Sigmoid colon (tissue), 7 donors: ENCODE data around the gene SNX21. TPM values are rescaled to one million over a fixed set of nuclear protein-coding genes. Genes with fewer than 3 reads are reported as not detected.

ENCODE experiments used
- DNase-seq: peaks from one replicate; pipeline ENCODE4 v3.0.0-alpha.2; 2019
- H3K27ac ChIP-seq, 4 donors: fragments of 200-600 bp; sonication (generic); one replicate each; pipeline ENCODE4 v1.5.1; 2016 to 2019; ENCODE audit warnings: mild to moderate bottlenecking in 1 of 4
- H3K27me3 ChIP-seq, 3 donors: fragments of 200-600 bp; sonication (generic); one replicate each; pipeline ENCODE4 v1.5.1; 2019; ENCODE audit warnings: mild to moderate bottlenecking in 1 of 3
- H3K36me3 ChIP-seq, 4 donors: fragments of 200-600 bp; sonication (generic); one replicate each; pipeline ENCODE4 v1.5.1; 2016 to 2019
- H3K4me1 ChIP-seq, 4 donors: fragments of 200-600 bp; sonication (generic); one replicate each; pipeline ENCODE4 v1.5.1; 2017 to 2019
- H3K4me3 ChIP-seq, 4 donors: fragments of 200-600 bp; sonication (generic); one replicate each; pipeline ENCODE4 v1.5.1; 2017 to 2019; ENCODE audit warnings: mild to moderate bottlenecking in 2 of 4, moderate library complexity in 1 of 4
- H3K9me3 ChIP-seq, 4 donors: fragments of 200-600 bp in 3 of 4; sonication (generic) in 3 of 4; one replicate each; pipeline versions ENCODE4 v1.5.1 to v1.6.1; 2013 to 2019
- EP300 ChIP-seq, 4 donors: sonication (generic); formaldehyde crosslinking; IDR thresholded peaks; one replicate each; pipeline ENCODE4 v1.6.1; 2017; ENCODE audit warnings: antibody characterized with exemption in 4 of 4
- POLR2A ChIP-seq, 2 donors: fragments of 450-650 bp; IDR thresholded peaks; one replicate each; pipeline ENCODE4 v1.6.1; 2016; ENCODE audit warnings: antibody characterized with exemption in 2 of 2, mild to moderate bottlenecking in 2 of 2, moderate library complexity in 2 of 2
- POLR2AphosphoS5 ChIP-seq, 4 donors: sonication (generic); formaldehyde crosslinking; IDR thresholded peaks; one replicate each; pipeline ENCODE4 v1.6.1; 2017; ENCODE audit warnings: antibody characterized with exemption in 4 of 4
- WGBS, 2 donors: extraction: QIAGEN DNeasy Blood & Tissue Kit; methylation state at CpG; one replicate each; pipeline ENCODE4 v1.1.7; 2013; 5-methylcytosine and 5-hydroxymethylcytosine counted together
- intact Hi-C: fragments of 100-400 bp; cut with DNase I; formaldehyde crosslinking; loops from one replicate; pipeline ENCODE4 v1.15.1; 2023
- polyA plus RNA-seq, 3 donors: library from polyadenylated mRNA; stranded (reverse); fragments of 200-250 nt; gene quantifications; one replicate each; pipeline ENCODE4 v1.2.3, GENCODE V29; 2013
- total RNA-seq, 4 donors: library from RNA; depleted of rRNA; stranded (reverse); fragments of >200 nt; gene quantifications; one replicate each; pipeline ENCODE4 v1.1.0, GENCODE V29; 2016
- TF ChIP-seq, protein P1 (sequence below), 4 experiments: fragments of 450-650 bp in 3 of 4; fragments of 200-600 bp in 1 of 4; IDR thresholded peaks; one replicate each; pipeline ENCODE4 v1.5.1; 2016 to 2019; ENCODE audit warnings: antibody characterized with exemption in 4 of 4, mild to moderate bottlenecking in 3 of 4, moderate library complexity in 2 of 4
- donor health status: healthy with polysubstance abuse.
- donor health status: Bipolar disorder and iron deficiency.
- donor health status: healthy.

Gene SNX21
- total and polyA plus RNA-seq, 7 donors, result 10.4 to 82.5 (median 46.7) TPM

DNA sequence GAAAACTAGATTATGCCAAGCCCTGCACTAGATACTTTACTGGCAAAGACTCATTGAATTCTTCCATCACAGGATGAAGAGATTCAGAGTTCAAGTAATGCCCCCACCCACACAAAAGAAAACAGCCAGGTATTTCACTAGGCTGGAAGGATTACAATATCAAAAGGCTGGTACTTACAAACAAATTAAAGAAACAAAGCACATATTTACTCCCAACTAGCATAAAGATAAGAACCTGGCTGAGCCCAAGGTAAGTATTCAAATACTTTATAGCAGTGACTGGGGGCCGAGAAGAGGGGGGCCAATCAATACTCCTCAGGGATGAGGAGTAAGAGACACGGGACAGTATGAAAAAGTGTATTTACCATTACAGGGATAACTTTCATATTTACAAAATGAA is 19.9 kb downstream of the SNX21 start:
- DNase-seq, result no peak
- no peaks in the 10 kb centered on the region for H3K9me3 ChIP-seq
- peaks cover 0 to 38% (median 30%) of the 10 kb centered on the region in 4 donors for H3K4me1 ChIP-seq
- no peak overlapping the region for H3K4me3 ChIP-seq
- H3K27me3 ChIP-seq, result no peaks in the 10 kb centered on the region
- 71 to 86% methylated on average over 2 of the region's 2 CpGs for WGBS, 2 donors
- H3K27ac ChIP-seq, result no peak overlapping the region
- H3K36me3 ChIP-seq, result peaks cover 0 to 30% (median 3%) of the 10 kb centered on the region in 4 donors
- intact Hi-C loops, result no loop called here
- no peak for TF ChIP-seq POLR2AphosphoS5 (IDR thresholded peaks at IDR 0.05)
- TF ChIP-seq POLR2A (IDR thresholded peaks at IDR 0.05), result no peak

DNA sequence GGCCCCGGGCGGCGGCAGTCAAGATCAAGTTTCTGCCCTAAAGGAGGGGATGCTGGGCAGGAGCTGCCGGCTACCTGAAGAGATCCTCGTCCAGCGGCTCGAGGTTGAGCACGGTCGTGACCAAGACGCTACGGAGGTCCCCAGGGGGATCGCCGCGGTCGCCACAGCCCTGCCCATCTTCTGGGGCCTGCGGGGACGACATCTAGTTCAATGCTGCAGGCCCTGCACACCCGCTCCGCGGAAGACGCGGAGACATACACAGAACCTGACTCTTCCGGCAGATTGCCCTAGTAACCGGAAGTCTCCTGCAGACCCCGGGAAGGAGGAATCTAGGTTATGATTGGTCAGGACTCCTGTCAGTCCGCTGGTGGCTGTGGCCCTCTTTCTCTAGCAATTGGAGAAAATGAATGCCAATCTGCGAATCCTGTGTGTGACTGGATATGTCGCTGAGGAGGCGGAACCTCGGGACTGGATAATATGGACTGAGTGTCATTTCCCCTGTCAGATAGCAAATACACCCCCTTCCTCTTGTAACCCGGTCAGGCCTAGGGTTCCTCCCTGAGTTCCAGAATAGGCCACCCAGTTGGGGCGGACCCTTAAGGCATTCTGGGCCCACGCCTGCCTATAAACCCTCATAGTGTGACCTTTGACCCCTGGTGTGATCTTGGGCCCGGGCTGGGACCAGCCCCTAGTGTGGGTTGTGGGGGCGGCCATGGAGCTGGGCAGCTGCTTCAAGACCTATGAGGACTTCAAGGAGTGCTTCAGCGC is 23.7 kb downstream of the SNX21 start, which contains the start of the genes ACOT8 and ZSWIM3:
Gene ACOT8 (minus strand): TSS at position 279 of the 768 bp plus-strand sequence. CDS start 77 bp downstream, at position 202.
Gene ZSWIM3 (plus strand): TSS at position 501 of the 768 bp plus-strand sequence. CDS start 212 bp downstream, at position 713.
- Histone ChIP-seq H3K4me3 (peak within 1 kb of the TSS; percentile 57 to 91 (median 78)), H3K27ac (peak within 1 kb of the TSS; percentile 83 to 85 (median 84)), H3K9me3 (no peaks in the 10 kb centered on the region), H3K36me3 (peaks cover 0 to 12% (median 2%) of the 10 kb centered on the region in 4 donors), H3K27me3 (no peaks in the 10 kb centered on the region), H3K4me1 (peaks cover 0 to 46% (median 34%) of the 10 kb centered on the region in 4 donors)
- 0% methylated on average over 36 of the region's 36 CpGs for WGBS, 2 donors
- intact Hi-C loops, result no loop called here
- TF ChIP-seq EP300 (IDR thresholded peaks at IDR 0.05) (no peak), POLR2AphosphoS5 (IDR thresholded peaks at IDR 0.05) (peak; percentile 38 to 85 (median 84)), POLR2A (IDR thresholded peaks at IDR 0.05) (peak; percentile 52 to 54)
- TF ChIP-seq, protein P1, sequence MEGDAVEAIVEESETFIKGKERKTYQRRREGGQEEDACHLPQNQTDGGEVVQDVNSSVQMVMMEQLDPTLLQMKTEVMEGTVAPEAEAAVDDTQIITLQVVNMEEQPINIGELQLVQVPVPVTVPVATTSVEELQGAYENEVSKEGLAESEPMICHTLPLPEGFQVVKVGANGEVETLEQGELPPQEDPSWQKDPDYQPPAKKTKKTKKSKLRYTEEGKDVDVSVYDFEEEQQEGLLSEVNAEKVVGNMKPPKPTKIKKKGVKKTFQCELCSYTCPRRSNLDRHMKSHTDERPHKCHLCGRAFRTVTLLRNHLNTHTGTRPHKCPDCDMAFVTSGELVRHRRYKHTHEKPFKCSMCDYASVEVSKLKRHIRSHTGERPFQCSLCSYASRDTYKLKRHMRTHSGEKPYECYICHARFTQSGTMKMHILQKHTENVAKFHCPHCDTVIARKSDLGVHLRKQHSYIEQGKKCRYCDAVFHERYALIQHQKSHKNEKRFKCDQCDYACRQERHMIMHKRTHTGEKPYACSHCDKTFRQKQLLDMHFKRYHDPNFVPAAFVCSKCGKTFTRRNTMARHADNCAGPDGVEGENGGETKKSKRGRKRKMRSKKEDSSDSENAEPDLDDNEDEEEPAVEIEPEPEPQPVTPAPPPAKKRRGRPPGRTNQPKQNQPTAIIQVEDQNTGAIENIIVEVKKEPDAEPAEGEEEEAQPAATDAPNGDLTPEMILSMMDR (IDR thresholded peaks at IDR 0.05), result no peak
- DNase-seq, result peak; percentile 99

DNA sequence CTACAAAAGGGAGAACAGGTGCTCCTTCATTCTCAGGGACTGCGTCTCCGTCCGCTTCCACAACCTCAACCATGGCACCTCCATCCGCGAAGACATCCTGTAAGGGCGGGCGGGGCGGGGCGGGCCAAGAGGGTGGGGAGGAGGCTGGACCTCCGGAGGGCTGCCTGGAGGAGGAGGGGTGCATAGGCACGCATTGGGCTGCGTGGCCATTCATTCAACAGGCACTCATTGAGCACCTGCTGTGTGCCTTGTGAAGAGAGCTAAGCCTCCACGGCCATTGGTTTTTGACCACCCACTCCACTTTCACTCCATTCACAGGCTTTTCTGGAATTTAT is 24.2 kb downstream of the SNX21 start:
- H3K4me1 ChIP-seq, result peaks cover 0 to 46% (median 34%) of the 10 kb centered on the region in 4 donors
- H3K9me3 ChIP-seq, result no peaks in the 10 kb centered on the region
- no peak for DNase-seq
- H3K36me3 ChIP-seq, result peaks cover 0 to 10% (median under 1%) of the 10 kb centered on the region in 4 donors
- intact Hi-C loops, result no loop called here
- 10 to 20% methylated on average over 13 of the region's 13 CpGs for WGBS, 2 donors
- TF ChIP-seq, protein P1 (IDR thresholded peaks at IDR 0.05), result no peak
- TF ChIP-seq POLR2A (IDR thresholded peaks at IDR 0.05), result no peak
- H3K4me3 ChIP-seq, result peak overlapping the region; percentile 57 to 91 (median 78)
- H3K27ac ChIP-seq, result peak overlapping the region; percentile 83 to 85 (median 84)
- H3K27me3 ChIP-seq, result no peaks in the 10 kb centered on the region

DNA sequence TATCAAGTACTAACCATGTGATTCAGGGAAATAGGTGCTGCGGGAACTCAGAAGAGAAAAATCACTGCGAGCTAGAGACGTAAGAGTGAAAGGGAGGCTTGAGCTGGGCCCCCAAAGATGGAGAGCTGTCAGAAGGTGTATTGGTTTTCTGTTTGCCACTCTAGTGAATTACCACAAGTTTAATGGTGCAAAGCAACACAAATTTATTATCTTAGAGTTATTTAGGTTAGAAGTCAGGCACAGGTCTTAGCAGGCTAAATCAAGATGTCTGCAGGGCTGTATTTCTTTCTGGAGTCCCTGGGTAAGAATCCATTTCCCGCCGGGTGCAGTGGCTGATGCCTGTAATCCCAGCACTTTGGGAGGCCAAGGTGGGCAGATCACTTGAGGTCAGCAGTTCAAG is 26.3 kb downstream of the SNX21 start:
- H3K27me3 ChIP-seq, result no peaks in the 10 kb centered on the region
- H3K4me3 ChIP-seq, result no peak overlapping the region
- H3K9me3 ChIP-seq, result no peaks in the 10 kb centered on the region
- intact Hi-C loops, result no loop called here
- no peak for DNase-seq
- TF ChIP-seq POLR2AphosphoS5 (IDR thresholded peaks at IDR 0.05) (no peak), EP300 (IDR thresholded peaks at IDR 0.05) (no peak), POLR2A (IDR thresholded peaks at IDR 0.05) (no peak)
- TF ChIP-seq, protein P1 (IDR thresholded peaks at IDR 0.05), result no peak
- no peak overlapping the region for H3K27ac ChIP-seq
- peaks cover 0 to 37% (median 31%) of the 10 kb centered on the region in 4 donors for H3K4me1 ChIP-seq
- no peaks in the 10 kb centered on the region for H3K36me3 ChIP-seq
- 95 to 97% methylated on average over 5 of the region's 5 CpGs for WGBS, 2 donors

DNA sequence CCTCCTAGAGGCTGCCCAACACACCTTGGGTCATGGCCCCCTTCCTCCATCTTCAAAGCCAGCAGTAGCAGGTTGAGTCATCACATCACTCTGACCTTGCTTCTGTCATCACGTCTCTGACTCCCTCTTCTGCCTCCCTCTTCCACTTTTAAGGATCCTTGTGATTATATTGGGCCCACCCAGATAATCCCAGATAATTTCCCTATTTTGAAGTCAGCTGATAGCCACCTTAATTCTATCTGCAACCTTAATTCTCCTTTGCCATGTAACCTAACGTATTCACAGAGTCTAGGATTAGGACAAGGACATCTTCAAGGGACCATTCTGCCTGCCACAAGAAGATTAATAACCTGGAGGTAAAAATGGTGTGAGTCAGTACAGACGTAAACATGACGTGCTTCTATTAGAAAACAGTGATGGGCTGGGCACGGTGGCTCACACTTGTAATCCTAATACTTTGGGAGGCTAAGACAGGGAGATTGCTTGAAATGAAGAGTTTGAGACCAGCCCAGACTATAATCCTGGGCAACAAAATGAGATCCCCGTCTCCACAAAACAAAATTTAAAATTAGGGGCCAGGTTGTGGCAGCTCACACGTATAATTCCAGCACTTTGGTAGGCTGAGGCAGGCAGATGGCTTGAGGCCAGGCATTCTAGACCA is 27.1 kb downstream of the SNX21 start:
- 62 to 77% methylated on average over 7 of the region's 7 CpGs for WGBS, 2 donors
- Histone ChIP-seq H3K4me1 (peaks cover 0 to 29% (median 23%) of the 10 kb centered on the region in 4 donors), H3K9me3 (no peaks in the 10 kb centered on the region), H3K4me3 (no peak overlapping the region), H3K27ac (no peak overlapping the region), H3K36me3 (no peaks in the 10 kb centered on the region), H3K27me3 (no peaks in the 10 kb centered on the region)
- DNase-seq, result peak; percentile 3
- intact Hi-C loops, result no loop called here
- TF ChIP-seq, protein P1 (IDR thresholded peaks at IDR 0.05), result no peak
- TF ChIP-seq POLR2A (IDR thresholded peaks at IDR 0.05) (no peak), EP300 (IDR thresholded peaks at IDR 0.05) (no peak), POLR2AphosphoS5 (IDR thresholded peaks at IDR 0.05) (no peak)
